OCI-LY1 (cell line): ENCODE measurements around the gene ITCH.

Experiments
- CTCF ChIP-seq: fragments of 200-600 bp; sonication (generic), shearing (Covaris generic); IDR thresholded peaks from 2 replicates; pipeline ENCODE4 v1.5.1; 2017; ENCODE audit warnings: mild to moderate bottlenecking, antibody characterized with exemption, low read length, moderate library complexity, mixed read lengths
- EZH2 ChIP-seq: fragments of 200-600 bp; sonication (generic), shearing (Covaris generic); IDR thresholded peaks from 2 replicates; pipeline ENCODE4 v1.8.0; 2017; ENCODE audit warnings: borderline replicate concordance, mixed run types, mild to moderate bottlenecking, antibody characterized with exemption, low read length, moderate library complexity, mixed read lengths

GRCh38 chr20:34388000-34388399 lies 24.9 kb downstream of the ITCH start:
- no peak for TF ChIP-seq CTCF
- TF ChIP-seq EZH2 = no peak
